Measurements from ENCODE around the gene ASB13.

The ASB13 gene

DNA sequence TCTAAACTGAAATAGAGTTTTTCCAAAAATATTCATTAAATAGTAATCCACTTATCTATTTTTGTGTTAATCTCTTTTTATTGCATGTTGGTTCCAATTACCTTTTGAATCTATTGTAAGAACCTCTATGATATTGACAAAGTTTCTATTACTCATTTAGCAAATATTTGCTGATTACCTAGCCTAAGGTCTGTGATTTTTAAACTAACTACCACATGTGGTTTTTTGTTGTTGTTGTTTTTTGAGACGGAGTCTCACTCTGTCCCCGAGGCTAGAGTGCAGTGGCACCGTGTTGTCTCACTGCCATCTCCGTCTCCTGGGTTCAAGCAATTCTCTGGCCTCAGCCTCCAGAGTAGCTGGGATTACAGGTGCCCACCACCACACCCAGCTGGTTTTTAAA is 2.0 kb upstream of the ASB13 start:
- no peak for DNase-seq

- DNase-seq: no peak
These were observed 641 bp upstream of the ASB13 start for GRCh38 chr10:5666841-5667630.

DNA sequence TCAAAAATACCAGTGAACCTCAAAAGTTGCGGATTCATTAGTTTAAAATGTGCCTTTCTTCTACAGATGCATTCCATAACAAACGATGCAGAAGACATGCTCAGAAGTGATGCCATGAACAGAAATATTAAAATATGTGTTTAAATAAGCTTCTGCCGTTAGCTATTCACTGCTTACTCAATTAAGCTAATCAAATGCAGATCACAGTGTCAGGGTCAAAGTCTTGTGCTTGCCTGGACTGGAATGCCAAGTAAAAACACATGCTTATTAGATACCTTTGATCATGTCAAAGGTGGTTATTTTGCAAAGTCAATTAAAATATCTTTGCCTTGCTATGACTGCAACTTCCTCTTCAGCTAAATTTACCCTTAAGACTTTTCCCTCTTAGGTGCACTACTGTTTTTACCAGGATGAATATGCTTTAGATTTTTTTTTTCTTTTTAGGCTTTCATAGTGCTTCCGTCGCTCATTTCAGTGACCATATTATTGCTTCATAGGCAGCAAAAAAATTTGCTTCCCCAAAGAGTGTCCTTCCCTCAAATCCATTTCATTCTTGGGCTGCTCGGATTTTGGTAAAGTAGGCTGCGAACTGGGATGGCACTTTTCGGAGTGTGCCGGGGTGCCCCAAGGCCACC is 905 bp downstream of the ASB13 start:
- DNase-seq: no peak

GRCh38 chr10:5663692-5664427 is 2.5 kb downstream of the ASB13 start:
- DNase-seq: no peak

DNA sequence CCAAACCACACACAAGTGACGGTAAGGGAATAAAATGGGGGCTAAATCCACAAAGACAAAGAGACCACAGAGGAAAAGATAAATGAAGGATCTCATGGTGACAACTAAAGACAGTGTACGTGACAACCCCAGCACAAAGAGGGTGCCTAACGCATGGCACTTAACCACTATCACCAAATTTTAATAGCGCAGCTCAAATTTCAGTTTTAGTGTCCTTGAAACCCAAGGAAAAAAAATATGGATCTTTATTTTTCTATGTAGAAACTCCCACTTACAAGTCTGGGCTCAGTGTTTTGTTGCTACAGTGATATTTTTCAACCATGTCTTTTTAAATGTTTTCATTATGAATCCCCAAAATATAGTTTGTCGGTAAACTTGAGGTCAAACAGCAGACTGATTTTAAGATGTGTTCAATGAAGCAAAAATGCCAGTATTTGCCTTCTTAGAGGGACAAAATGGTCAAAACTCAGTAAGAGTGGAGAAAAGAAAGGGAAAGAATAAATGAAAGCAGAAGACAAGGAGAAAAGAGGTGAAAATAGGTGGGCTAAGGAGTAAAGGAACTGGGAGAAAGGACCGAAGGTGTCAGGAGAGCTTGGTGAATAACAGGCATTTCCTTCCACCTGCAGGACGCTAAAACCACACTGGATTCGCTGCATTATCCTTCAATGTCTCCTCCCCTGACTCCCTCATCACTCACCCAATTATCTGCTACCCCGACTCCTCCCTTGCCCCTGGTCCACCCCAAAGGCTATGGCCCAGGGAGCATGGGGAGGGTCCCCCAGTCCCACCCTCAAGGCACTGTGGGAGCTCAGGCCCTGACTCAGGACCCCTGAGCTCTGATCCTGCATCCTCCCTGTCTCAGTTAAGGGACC is 3.5 kb downstream of the ASB13 start:
- no peak for DNase-seq

DNA sequence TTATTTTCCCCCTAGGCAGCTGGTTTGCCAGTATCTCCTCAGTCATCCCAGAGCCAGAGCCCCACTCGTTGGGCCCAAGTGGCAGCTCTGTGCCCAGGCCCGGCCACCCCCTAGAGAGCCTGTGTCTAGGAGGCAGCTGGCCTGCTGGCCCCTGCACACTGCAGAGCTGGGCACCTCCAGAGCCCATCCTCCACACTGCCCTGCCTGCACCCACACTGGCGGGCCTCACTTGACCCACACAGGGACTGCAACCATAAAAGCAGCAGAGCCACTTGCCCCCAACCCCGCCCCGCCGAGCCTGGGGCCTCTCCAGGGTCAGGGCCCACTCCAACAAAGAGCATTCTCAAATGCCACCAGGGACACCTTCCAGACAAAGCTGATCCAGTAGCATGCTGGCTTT is 5.4 kb downstream of the ASB13 start:
- DNase-seq: no peak

DNA sequence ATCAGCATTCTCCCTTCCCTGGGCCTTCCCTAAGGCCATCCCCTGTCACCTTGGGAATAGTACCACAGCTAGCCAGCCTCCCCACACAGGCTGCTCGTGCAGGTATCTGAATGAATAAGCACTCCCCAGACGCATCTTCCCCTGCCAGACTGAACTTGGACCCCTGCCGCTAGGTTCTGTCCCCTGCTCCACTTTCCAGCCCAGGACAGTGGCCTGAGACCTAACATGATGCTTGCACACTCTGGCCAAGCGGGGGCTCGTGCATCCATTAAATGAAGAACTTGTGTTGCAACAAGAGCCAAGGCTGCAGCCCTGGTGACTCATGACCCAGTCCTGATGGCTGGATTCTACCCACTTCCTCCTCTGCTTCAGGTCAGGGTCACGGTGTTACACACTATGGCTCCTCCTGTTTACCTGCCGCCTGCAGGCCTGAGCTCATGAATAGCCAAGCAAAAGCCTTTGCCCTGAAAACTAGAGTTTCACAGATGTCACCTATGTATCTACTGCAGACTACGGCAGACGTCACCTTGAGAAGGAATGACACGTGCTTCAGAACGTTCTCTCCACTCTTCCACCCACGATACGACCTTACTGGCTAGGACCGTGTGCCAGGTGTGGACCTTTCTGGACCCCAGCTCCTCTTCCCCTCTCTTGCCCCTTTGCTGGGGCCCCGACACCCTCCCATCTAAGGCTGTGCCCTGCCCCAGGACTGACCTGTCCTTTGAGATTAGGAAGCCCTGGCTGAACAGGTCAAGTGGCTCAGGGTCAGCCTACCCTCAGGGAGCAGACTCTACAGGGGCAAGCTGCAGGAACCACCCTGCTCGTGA is 6.5 kb downstream of the ASB13 start:
- DNase-seq: no peak

DNA sequence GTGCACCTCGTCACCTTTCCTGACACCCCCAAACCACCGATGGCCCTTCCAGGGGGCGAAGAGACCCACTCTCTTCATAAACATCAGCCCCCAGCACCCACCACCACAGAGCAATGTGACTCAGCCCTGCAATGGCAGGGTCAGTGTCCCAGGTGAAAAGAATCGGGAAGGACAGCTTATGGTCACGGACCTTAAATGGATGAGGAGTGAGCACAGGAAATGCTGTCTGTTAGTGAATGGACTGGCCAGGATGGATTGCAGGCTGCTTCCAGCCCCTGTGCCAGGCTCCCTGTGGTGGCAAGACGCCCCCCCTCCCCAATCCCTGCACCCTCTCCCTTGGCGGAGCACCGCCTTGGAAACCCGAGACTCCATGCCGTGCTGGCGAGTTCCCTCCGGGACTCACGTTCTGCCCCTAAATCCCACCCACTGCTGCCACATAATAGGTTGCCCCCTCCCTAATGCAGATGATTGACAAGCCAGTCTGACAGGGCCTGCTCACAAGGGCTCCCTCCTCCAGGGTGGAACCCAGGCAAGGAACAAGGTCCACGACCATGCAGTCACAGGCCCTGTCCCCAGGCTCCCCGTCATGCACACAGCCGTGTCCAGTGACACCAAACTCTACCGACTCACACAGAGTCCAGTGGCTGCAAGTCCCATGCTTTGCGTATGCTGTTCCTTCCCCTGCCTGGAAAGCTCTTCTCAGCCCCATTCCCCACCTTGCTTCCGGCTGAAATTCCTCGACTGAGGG is 7.3 kb downstream of the ASB13 start:
- DNase-seq: no peak

GRCh38 chr10:5656737-5657579 is 9.4 kb downstream of the ASB13 start:
- DNase-seq: no peak

DNA sequence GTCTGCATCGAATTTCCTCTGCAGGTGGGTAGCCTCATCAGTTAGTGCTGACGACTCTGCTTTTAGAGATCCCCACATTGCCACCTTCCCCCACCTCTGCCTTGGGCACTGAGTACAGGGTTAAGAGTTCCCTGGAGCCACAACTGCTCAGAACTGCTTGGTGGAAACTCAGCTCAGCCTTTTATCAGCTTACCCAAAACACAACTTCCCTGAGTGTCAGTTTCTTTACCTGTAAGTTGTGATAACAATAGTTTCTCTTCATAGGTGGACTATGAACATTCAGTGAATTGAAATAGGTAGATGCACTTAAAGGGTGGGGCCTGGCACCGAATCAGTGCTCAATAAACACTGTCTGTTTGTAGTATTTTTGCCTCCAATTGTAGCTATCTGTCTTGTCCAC is 11.3 kb downstream of the ASB13 start:
- DNase-seq: no peak

DNA sequence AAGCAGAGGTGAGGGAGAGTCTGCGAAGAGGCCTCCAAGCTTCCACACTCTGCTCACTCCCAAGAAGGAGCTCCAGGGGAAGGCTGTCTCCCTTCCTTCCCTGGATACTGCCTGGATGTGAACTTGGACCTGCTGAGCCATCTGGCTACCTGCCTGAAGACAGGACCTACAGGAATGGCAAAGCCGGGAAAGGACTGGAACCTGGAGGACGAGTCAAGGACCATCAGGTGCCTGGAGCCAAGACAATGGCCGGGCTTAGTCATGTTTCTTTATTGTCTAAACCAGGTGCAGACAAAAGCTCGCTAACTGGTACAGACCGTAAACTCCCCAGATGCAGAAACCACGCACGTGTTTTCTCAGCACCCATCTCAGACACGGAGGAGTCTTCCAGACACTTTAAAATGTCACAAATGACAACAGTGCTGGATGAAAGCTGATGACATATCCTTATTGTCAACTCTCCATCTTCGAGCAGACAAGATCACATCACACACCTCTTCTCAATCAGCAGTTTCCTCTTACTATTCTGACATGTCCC is 12.1 kb downstream of the ASB13 start:
- DNase-seq: no peak

DNA sequence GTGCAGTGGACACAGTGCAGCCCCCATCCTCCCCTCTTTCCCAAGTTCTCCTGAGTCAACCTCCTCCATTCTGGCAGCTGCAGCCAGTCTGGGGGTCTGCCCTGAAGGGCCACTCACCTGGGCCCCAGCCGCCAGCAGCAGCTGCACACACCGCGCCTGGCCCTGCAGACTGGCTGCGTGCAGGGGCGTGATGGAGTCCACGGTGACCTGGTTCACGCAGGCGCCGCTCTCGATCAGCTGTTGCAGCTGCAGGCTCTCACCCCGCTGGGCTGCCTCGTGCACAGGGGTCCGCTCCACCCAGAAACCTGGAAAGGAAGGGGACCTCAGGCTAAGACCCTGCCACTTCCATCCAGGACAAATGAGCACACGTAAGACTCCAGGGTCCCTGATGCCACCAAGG is 13.6 kb downstream of the ASB13 start:
- DNase-seq: no peak

DNA sequence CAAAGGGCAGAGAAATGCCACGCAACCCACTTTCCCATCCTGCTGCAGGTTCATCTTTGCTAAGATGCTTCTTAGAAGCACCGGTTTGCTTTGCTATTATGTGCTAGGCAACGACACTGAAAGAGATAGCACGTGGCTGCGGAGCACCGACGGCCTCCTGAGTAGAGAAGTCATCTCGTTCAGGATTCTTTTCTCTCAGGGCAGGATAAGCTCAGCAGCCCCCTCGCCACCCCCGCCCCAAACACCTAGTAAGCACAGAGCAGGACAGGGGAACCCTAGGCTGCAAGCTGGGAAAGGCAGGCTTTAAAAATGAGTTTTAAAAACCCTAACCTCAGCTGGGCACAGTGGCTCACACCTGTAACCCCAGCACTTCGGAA is 15.0 kb downstream of the ASB13 start:
- no peak for DNase-seq

DNA sequence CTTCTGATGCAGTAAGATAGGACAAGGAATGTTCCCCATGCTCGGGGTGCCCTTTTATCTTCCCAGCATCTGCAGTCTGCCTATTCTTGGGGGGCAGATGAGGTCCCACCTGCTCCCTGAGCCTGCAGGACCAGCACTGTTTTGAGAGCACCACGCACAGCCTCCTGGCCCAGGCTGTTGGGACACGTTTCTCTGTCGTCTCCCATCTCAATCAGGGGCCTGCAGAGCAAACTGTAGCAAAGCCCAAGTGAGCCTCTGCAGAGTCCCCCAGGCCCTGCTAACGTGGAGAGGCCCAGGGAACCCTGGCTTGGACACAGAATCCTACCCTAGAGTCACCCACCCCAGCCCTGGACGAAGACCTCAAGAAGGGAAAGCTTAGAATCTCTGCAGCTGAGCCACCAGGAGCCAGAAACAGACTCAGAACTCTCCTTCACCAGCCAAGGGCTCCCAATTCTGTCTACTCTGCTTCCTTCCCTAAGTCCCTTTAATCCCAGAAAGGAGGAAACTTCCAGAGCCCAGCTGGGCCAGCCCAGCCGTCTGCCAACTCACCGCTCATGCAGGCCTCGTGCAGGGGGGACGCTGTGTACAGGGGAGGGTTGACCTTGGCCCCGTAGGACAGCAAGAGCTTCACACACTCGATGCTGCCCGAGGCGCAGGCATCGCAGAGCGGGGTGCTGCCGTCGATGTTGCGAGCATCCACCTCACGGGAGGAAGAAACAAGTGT is 15.6 kb downstream of the ASB13 start:
- no peak for DNase-seq

DNA sequence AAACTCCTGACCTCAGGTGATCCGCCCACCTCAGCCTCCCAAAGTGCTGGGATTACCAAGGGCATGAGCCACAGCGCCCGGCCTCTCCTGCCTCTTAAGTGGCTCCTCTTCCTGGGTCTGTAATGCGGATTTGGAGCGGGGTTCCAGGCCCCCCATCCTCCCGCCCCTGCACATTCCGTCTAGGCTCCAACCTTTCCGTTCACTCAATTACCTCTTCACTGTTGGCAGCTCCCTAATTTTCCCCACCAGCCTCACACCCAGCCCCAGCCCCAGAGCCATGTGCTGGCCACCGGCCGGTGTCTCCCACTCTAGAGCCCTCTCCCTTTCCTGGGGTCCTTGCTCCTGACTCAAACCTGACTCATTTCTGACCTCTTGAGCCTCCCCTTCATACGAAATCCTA is 16.6 kb downstream of the ASB13 start:
- DNase-seq: no peak

GRCh38 chr10:5648494-5649457 is 17.6 kb downstream of the ASB13 start:
- DNase-seq: no peak

DNA sequence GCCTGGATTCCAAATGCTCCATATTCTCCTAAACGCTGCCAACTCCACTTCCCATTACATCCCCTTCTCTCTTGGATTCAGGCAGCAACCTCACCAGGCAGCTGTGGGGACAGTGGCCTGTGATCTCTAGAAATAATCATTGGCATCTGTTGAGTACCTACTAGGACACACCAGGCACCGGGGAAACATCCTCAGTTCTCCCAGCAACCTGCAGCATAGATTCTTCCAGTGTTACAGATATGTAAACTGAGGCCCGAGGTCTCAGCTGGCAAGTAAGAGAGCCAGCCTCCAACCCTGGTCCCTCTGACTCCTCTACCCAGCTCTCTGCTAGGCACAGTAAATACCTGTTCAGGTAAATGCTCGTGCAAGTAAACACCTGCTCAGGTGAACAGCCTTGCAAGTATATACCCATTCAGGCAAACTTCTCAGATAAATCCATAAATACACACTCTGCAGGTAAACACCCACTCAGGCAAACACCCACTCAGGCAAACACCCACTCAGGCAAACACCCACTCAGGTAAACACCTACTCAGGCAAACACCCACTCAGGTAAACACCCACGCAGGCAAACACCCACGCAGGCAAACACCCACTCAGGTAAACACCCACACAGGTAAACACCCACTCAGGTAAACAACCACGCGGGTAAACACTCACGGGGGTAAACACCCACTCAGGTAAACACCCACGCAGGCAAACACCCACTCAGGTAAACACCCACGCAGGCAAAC is 18.7 kb downstream of the ASB13 start:
- DNase-seq: no peak

Data from NCI-H1694 (cell line).